Gastrocnemius medialis (tissue), 4 donors: Measurements from ENCODE around the gene S100G. TPM values are rescaled to one million over a fixed set of nuclear protein-coding genes. Genes with fewer than 3 reads are reported as not detected.

Experiments used
- ATAC-seq, 2 donors: fragments of 150-250 bp; one replicate each; pipeline ENCODE4 v1.9.1; 2016
- DNase-seq, 2 donors: peaks; one replicate each; pipeline ENCODE4 v3.0.0-alpha.2; 2019
- H3K27ac ChIP-seq, 4 donors: fragments of 200-600 bp; sonication (generic); 1 replicate in 1 of 4; 2 replicates in 3 of 4; pipeline ENCODE4 v1.5.1; 2016 to 2018; ENCODE audit warnings: mild to moderate bottlenecking in 2 of 4, moderate library complexity in 1 of 4
- H3K27me3 ChIP-seq, 3 donors: fragments of 200-600 bp; sonication (generic) in 2 of 3; 1 replicate in 1 of 3; 2 replicates in 2 of 3; pipeline versions ENCODE4 v1.5.1 to v1.6.0; 2016 to 2019; ENCODE audit warnings: mild to moderate bottlenecking in 1 of 3, moderate library complexity in 1 of 3
- H3K36me3 ChIP-seq, 2 donors: fragments of 200-600 bp; sonication (generic) in 1 of 2; one replicate each; pipeline ENCODE4 v1.5.1; 2017 to 2018
- H3K4me1 ChIP-seq, 2 donors: fragments of 200-600 bp; sonication (generic) in 1 of 2; one replicate each; pipeline ENCODE4 v1.5.1; 2016 to 2017; ENCODE audit warnings: mild to moderate bottlenecking in 2 of 2
- H3K4me3 ChIP-seq, 4 donors: fragments of 200-600 bp; sonication (generic) in 3 of 4; 1 replicate in 1 of 4; 2 replicates in 3 of 4; pipeline ENCODE4 v1.5.1; 2016 to 2019; ENCODE audit warnings: mild to moderate bottlenecking in 2 of 4
- H3K9me3 ChIP-seq, 3 donors: fragments of 200-600 bp; sonication (generic) in 2 of 3; 1 replicate in 1 of 3; 2 replicates in 2 of 3; pipeline ENCODE4 v1.5.1; 2016 to 2019
- CTCF ChIP-seq, 5 experiments: fragments of 450-650 bp in 3 of 5; fragments of 200-600 bp in 2 of 5; sonication (generic) in 2 of 5; IDR thresholded peaks in 4 of 5; conservative IDR thresholded peaks in 1 of 5; 1 replicate in 4 of 5; 2 replicates in 1 of 5; pipeline ENCODE4 v1.5.1; 2016 to 2019; ENCODE audit warnings: antibody characterized with exemption in 5 of 5, mild to moderate bottlenecking in 3 of 5, moderate library complexity in 3 of 5
- POLR2A ChIP-seq, 2 donors: fragments of 450-650 bp; IDR thresholded peaks; one replicate each; pipeline ENCODE4 v1.6.1; 2017; ENCODE audit warnings: antibody characterized with exemption in 2 of 2, mild to moderate bottlenecking in 2 of 2, moderate library complexity in 2 of 2
- in situ Hi-C, 4 donors: fragments of 200-750 bp; cut with MboI; loops; one replicate each; pipeline versions ENCODE4 v1.15.0 to v1.8.0; 2017; ENCODE audit warnings: low sequenced_read_pairs in 4 of 4
- intact Hi-C: fragments of 100-400 bp; cut with DNase I; formaldehyde crosslinking; loops from one replicate; pipeline ENCODE4 v1.15.1; 2023; ENCODE audit warnings: low total_unique reads
- total RNA-seq, 4 donors: library from RNA; depleted of rRNA; stranded (reverse); fragments of >200 nt; gene quantifications; one replicate each; pipeline versions ENCODE4 v1.1.0 to v1.2.3, GENCODE V29; 2016

The S100G gene
- total RNA-seq, 4 donors from 2014 or later = not detected

- DNase-seq = no peak
- TF ChIP-seq POLR2A (IDR thresholded peaks at IDR 0.05) (no peak), CTCF (IDR thresholded peaks at IDR 0.05 in 4 of 5, conservative IDR thresholded peaks at IDR 0.05 in 1 of 5) (no peak)
- in situ Hi-C loops (no loop called here), intact Hi-C loops (no loop called here)
- ATAC-seq = no peak
- H3K4me1 ChIP-seq = no peaks in the 10 kb centered on the region
- H3K27ac ChIP-seq = no peak overlapping the region
- H3K27me3 ChIP-seq = no peaks in the 10 kb centered on the region
- peaks cover 0 to 5% of the 10 kb centered on the region in 2 donors for H3K36me3 ChIP-seq
- H3K4me3 ChIP-seq = no peak overlapping the region
- H3K9me3 ChIP-seq = no peaks in the 10 kb centered on the region
Observed at GRCh38 chrX:16633754-16634153, 16.2 kb upstream of the S100G start.

GRCh38 chrX:16635040-16635439 is 14.9 kb upstream of the S100G start:
- ATAC-seq (no peak), DNase-seq (no peak)
- TF ChIP-seq POLR2A (IDR thresholded peaks at IDR 0.05) (no peak), CTCF (IDR thresholded peaks at IDR 0.05 in 4 of 5, conservative IDR thresholded peaks at IDR 0.05 in 1 of 5) (no peak)
- Histone ChIP-seq H3K36me3 (peaks cover 0 to 5% of the 10 kb centered on the region in 2 donors), H3K4me3 (no peak overlapping the region), H3K9me3 (no peaks in the 10 kb centered on the region), H3K4me1 (no peaks in the 10 kb centered on the region), H3K27ac (no peak overlapping the region), H3K27me3 (no peaks in the 10 kb centered on the region)
- in situ Hi-C loops (no loop called here), intact Hi-C loops (no loop called here)

GRCh38 chrX:16635596-16635995 is 14.4 kb upstream of the S100G start:
- intact Hi-C loops (no loop called here), in situ Hi-C loops (no loop called here)
- no peaks in the 10 kb centered on the region for H3K27me3 ChIP-seq

GRCh38 chrX:16638533-16638932 is 11.4 kb upstream of the S100G start:
- H3K4me3 ChIP-seq = no peak overlapping the region

More at GRCh38 chrX:16635596-16635995, 14.4 kb upstream of the S100G start:
- ATAC-seq (no peak), DNase-seq (no peak)
- Histone ChIP-seq H3K4me1 (no peaks in the 10 kb centered on the region), H3K9me3 (no peaks in the 10 kb centered on the region), H3K36me3 (peaks cover 0 to 5% of the 10 kb centered on the region in 2 donors), H3K4me3 (no peak overlapping the region), H3K27ac (no peak overlapping the region)
- TF ChIP-seq POLR2A (IDR thresholded peaks at IDR 0.05) = no peak
- TF ChIP-seq CTCF (IDR thresholded peaks at IDR 0.05 in 4 of 5, conservative IDR thresholded peaks at IDR 0.05 in 1 of 5) = no peak

More at GRCh38 chrX:16638533-16638932, 11.4 kb upstream of the S100G start:
- H3K27ac ChIP-seq = no peak overlapping the region
- TF ChIP-seq CTCF (IDR thresholded peaks at IDR 0.05 in 4 of 5, conservative IDR thresholded peaks at IDR 0.05 in 1 of 5) (no peak), POLR2A (IDR thresholded peaks at IDR 0.05) (no peak)
- ATAC-seq (no peak), DNase-seq (no peak)
- in situ Hi-C loops = no loop called here
- intact Hi-C loops = no loop called here
- H3K4me1 ChIP-seq = no peaks in the 10 kb centered on the region
- no peaks in the 10 kb centered on the region for H3K9me3 ChIP-seq
- H3K36me3 ChIP-seq = peaks cover 0 to 5% of the 10 kb centered on the region in 2 donors
- H3K27me3 ChIP-seq = no peaks in the 10 kb centered on the region
